Measurements from ENCODE around the gene IFT27.
"Not testable (repeated sequence)": the region's sequence is repeated elsewhere in the genome, so short reads cannot be mapped to it uniquely, and the experiment has no call there.

Gene IFT27

GRCh38 chr22:36743011-36743410 is 32.9 kb downstream of the IFT27 start:
- DNase-seq: no peak

GRCh38 chr22:36741968-36742367 is 34.0 kb downstream of the IFT27 start:
- DNase-seq: no peak

GRCh38 chr22:36741204-36741793 is 34.6 kb downstream of the IFT27 start:
- DNase-seq: no peak

GRCh38 chr22:36740716-36741115 is 35.2 kb downstream of the IFT27 start:
- DNase-seq: no peak

GRCh38 chr22:36739185-36739584 is 36.7 kb downstream of the IFT27 start:
- DNase-seq: no peak

- no peak for DNase-seq
Observed at GRCh38 chr22:36738416-36739020, 37.4 kb downstream of the IFT27 start.

- DNase-seq: no peak
Observed at GRCh38 chr22:36737776-36738175, 38.1 kb downstream of the IFT27 start.

GRCh38 chr22:36736701-36737320 is 39.1 kb downstream of the IFT27 start:
- no peak for DNase-seq

- DNase-seq: no peak
Observed at GRCh38 chr22:36734171-36735058, 41.5 kb downstream of the IFT27 start.

GRCh38 chr22:36733271-36733670 is 42.6 kb downstream of the IFT27 start:
- no peak for DNase-seq

GRCh38 chr22:36732609-36733008 is 43.3 kb downstream of the IFT27 start:
- DNase-seq: no peak

- DNase-seq: no peak
Observed at GRCh38 chr22:36731916-36732315, 44.0 kb downstream of the IFT27 start.

- DNase-seq: not testable (repeated sequence)
Observed at GRCh38 chr22:36731321-36731720, 44.6 kb downstream of the IFT27 start.

- no peak for DNase-seq
Observed at GRCh38 chr22:36730176-36730858, 45.6 kb downstream of the IFT27 start.

GRCh38 chr22:36729321-36729720 is 46.6 kb downstream of the IFT27 start:
- no peak for DNase-seq

- DNase-seq: no peak
Observed at GRCh38 chr22:36728505-36728904, 47.4 kb downstream of the IFT27 start.

GRCh38 chr22:36727927-36728488 is 47.9 kb downstream of the IFT27 start:
- no peak for DNase-seq

- DNase-seq: no peak
Observed at GRCh38 chr22:36727110-36727509, 48.8 kb downstream of the IFT27 start.

- DNase-seq: no peak
Observed at GRCh38 chr22:36726007-36726380, 49.9 kb downstream of the IFT27 start.

- no peak for DNase-seq
Observed at GRCh38 chr22:36725366-36726006, 50.4 kb downstream of the IFT27 start.

- no peak for DNase-seq
Observed at GRCh38 chr22:36724836-36725235, 51.1 kb downstream of the IFT27 start.

GRCh38 chr22:36722055-36722454 is 53.9 kb downstream of the IFT27 start:
- DNase-seq: no peak
